Common myeloid progenitor, CD34-positive (primary cell): ENCODE measurements around the gene PNPLA8.

Experiments
- CTCF ChIA-PET: fragments of 350-600 bp; sonication (Branson Sonifier 250); formaldehyde crosslinking; loops from one replicate; lab custom pipeline; 2021; ENCODE audit warnings: antibody characterized with exemption; lab: Charles Lee
- POLR2A ChIA-PET: fragments of 350-600 bp; sonication (Branson Sonifier 250); formaldehyde crosslinking; loops from one replicate; lab custom pipeline; 2021; ENCODE audit warnings: antibody characterized with exemption; lab: Charles Lee
- DNase-seq, 3 donors: peaks; one replicate each; pipeline versions ENCODE4 v3.0.0 to v3.0.0-alpha.2; 2013
- H3K27ac ChIP-seq, 2 experiments: 1 replicate in 1 of 2; 2 replicates in 1 of 2; pipeline ENCODE4 v1.7.0; 2013; ENCODE audit warnings: inconsistent platforms in 2 of 2, low read length in 2 of 2, mild to moderate bottlenecking in 2 of 2, low read depth in 1 of 2, moderate library complexity in 1 of 2; ENCODE audit not compliant: severe bottlenecking in 2 of 2, insufficient read depth in 1 of 2, poor library complexity in 1 of 2
- H3K27me3 ChIP-seq, 5 experiments: replicated peaks in 2 of 5; 1 replicate in 3 of 5; 2 replicates in 2 of 5; pipeline versions ENCODE4 v1.6.1 to v1.7.0; 2013; ENCODE audit warnings: low read length in 4 of 5, mild to moderate bottlenecking in 2 of 5, moderate library complexity in 2 of 5, inconsistent platforms in 1 of 5; ENCODE audit not compliant: insufficient read depth in 5 of 5, control insufficient read depth in 4 of 5
- H3K36me3 ChIP-seq, 4 experiments: 1 replicate in 2 of 4; 2 replicates in 2 of 4; pipeline versions ENCODE4 v1.6.1 to v1.7.0; 2013; ENCODE audit warnings: low read length in 3 of 4, control low read depth in 1 of 4, mild to moderate bottlenecking in 1 of 4; ENCODE audit not compliant: control insufficient read depth in 4 of 4, insufficient read depth in 4 of 4
- H3K4me1 ChIP-seq, 4 experiments: 1 replicate in 3 of 4; 2 replicates in 1 of 4; pipeline versions ENCODE4 v1.6.1 to v1.7.1; 2013; ENCODE audit warnings: low read length in 3 of 4, mild to moderate bottlenecking in 3 of 4, control low read depth in 1 of 4, inconsistent platforms in 1 of 4, moderate library complexity in 1 of 4; ENCODE audit not compliant: control insufficient read depth in 4 of 4, insufficient read depth in 4 of 4; ENCODE audit errors: control extremely low read depth in 1 of 4
- H3K4me3 ChIP-seq, 7 experiments: 1 replicate in 4 of 7; 2 replicates in 3 of 7; pipeline versions ENCODE4 v1.5.1 to v1.7.0; 2013; ENCODE audit warnings: mild to moderate bottlenecking in 7 of 7, low read length in 6 of 7, moderate library complexity in 6 of 7, inconsistent platforms in 2 of 7, low read depth in 2 of 7, control low read depth in 1 of 7; ENCODE audit not compliant: insufficient read depth in 4 of 7, control insufficient read depth in 1 of 7; ENCODE audit errors: extremely low read depth in 1 of 7
- H3K9me3 ChIP-seq, 5 experiments: 1 replicate in 4 of 5; 2 replicates in 1 of 5; pipeline versions ENCODE4 v1.6.1 to v1.7.1; 2013; ENCODE audit warnings: low read length in 4 of 5, mild to moderate bottlenecking in 2 of 5, inconsistent platforms in 1 of 5, low read depth in 1 of 5, moderate library complexity in 1 of 5; ENCODE audit not compliant: control insufficient read depth in 4 of 5, insufficient read depth in 2 of 5; ENCODE audit errors: control extremely low read depth in 1 of 5
- WGBS: methylation state at CpG from one replicate; pipeline ENCODE4 v1.1.5; 2013; ENCODE audit not compliant: insufficient coverage; 5-methylcytosine and 5-hydroxymethylcytosine counted together

The PNPLA8 gene

DNA sequence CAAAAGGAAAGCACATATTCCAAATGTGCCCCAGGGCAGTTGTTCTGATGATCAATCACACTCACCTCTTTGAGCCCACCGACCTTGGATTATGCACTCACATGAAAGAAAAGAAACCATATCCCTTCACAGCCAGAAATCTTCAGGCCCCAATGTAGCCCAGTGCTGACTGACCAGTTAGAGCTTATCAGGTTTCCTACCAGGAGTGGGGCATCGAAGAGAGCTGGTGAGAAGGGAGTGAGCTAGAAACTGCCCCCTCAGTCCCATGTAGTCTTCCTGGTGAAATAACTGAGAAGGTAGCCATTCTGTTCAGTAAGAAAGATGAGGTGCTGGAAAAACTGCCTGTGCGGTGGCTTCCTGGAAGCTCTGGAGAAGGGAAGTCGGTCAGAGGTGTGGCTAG, 101.9 kb downstream of the PNPLA8 start:
- ChIA-PET POLR2A (no interaction called here), CTCF (interaction anchor here (1.6 to 2.9 kb wide), 2 partner anchors 9 to 29 kb away, joined by 3 to 11 read pairs; no protein-coding TSS in a partner anchor)
- H3K27ac ChIP-seq = no peak overlapping the region
- no peak overlapping the region for H3K4me3 ChIP-seq
- WGBS = 100% methylated on average over 2 of the region's 4 CpGs
- H3K4me1 ChIP-seq = peaks cover 13 to 26% (median 20%) of the 10 kb centered on the region in 4 experiments
- no peaks in the 10 kb centered on the region for H3K36me3 ChIP-seq
- H3K27me3 ChIP-seq = peaks cover 1 to 70% (median 25%) of the 10 kb centered on the region in 5 experiments
- no peaks in the 10 kb centered on the region for H3K9me3 ChIP-seq
- no peak for DNase-seq

DNA sequence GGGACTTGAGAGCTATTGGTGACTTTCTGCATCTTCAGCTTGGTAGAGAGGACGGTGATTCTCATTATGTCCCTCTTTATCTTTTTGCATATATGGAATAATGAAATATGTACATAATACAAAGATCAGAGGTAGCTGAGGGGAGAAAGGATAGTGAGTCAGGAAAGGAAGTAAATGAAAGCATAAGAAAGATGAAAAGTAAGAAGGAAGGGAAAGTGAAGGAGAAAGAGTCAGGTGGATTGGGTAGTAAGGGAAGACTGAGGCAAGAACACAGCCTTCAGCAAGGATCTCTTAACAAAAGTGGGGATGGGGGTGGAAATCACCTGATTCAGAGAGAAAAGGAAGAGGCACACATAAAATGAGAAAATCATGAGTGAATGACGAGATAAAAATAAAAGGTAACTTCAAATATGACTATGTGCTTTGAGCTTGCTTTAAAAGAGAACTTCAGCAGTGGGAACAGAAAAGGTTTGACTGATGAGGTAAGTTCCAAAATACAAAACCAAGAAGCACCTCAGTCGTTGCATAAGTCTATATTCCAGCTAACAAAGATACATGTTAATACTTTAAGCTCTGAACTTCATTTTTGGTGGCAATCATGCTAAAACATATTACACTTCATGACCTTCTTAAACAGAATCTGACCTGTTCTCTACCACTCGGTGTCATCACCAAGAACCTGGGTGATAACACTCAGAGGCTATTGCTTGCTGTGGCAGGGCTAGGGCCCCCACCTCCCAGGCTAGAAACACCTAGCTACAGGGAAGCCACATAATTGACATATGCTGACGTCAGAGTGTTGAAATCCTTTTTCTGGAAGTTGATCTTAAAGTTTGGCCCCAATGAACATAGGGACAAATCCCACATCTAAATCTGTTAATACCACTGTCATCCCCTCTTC, 102.6 kb downstream of the PNPLA8 start:
- POLR2A ChIA-PET = no interaction called here
- CTCF ChIA-PET = interaction anchor here (1.6 to 2.9 kb wide), 3 partner anchors 9 to 30 kb away, joined by 3 to 11 read pairs (median 4); no protein-coding TSS in a partner anchor
- 95% methylated on average over 3 of the region's 5 CpGs for WGBS

DNA sequence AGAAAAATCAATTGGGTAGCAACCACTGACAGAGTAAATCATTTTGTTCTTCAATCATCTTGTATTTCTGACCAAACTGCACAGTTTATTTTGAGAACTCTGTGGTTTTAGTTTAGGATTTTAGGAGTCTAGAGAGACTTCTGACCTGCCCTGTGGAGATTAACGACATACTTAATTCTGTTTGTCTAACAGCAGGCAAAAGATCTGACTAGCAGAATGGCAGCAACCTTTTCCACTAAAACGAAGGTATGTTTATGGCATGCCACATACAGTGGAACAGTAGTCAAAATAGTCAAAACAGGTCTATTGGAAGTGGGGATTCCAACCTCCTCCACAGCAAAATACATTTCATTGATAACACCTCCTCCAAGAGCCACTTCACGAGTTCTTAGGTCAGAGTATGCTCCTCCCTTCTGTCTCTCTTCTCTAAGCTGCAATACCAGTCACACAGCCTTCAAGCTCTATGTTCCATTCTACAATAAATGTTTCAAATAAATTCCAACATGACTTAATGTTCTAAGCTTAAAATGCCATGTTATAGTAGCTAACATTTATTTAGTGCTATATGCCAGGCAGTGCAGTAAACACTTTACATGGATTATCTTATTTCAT, 104.1 kb downstream of the PNPLA8 start:
- DNase-seq = no peak
- ChIA-PET CTCF (interaction anchor here (0.7 to 2.9 kb wide), 3 partner anchors 9 to 31 kb away, joined by 3 to 11 read pairs (median 4); no protein-coding TSS in a partner anchor), POLR2A (no interaction called here)
- WGBS = 38% methylated on average over 2 of the region's 3 CpGs
- Histone ChIP-seq H3K4me3 (no peak overlapping the region), H3K4me1 (peaks cover 17 to 44% (median 33%) of the 10 kb centered on the region in 4 experiments), H3K27me3 (peaks cover 7 to 60% (median 30%) of the 10 kb centered on the region in 5 experiments), H3K27ac (no peak overlapping the region), H3K36me3 (no peaks in the 10 kb centered on the region), H3K9me3 (no peaks in the 10 kb centered on the region)

More for the DNA sequence above, 102.6 kb downstream of the PNPLA8 start:
- H3K4me3 ChIP-seq = no peak overlapping the region
- H3K4me1 ChIP-seq = peaks cover 13 to 33% (median 26%) of the 10 kb centered on the region in 4 experiments
- DNase-seq = no peak
- peaks cover 3 to 65% (median 25%) of the 10 kb centered on the region in 5 experiments for H3K27me3 ChIP-seq
- no peaks in the 10 kb centered on the region for H3K36me3 ChIP-seq
- no peak overlapping the region for H3K27ac ChIP-seq
- H3K9me3 ChIP-seq = no peaks in the 10 kb centered on the region
